ENCODE measurements around the gene WFS1.

WFS1 gene

DNA sequence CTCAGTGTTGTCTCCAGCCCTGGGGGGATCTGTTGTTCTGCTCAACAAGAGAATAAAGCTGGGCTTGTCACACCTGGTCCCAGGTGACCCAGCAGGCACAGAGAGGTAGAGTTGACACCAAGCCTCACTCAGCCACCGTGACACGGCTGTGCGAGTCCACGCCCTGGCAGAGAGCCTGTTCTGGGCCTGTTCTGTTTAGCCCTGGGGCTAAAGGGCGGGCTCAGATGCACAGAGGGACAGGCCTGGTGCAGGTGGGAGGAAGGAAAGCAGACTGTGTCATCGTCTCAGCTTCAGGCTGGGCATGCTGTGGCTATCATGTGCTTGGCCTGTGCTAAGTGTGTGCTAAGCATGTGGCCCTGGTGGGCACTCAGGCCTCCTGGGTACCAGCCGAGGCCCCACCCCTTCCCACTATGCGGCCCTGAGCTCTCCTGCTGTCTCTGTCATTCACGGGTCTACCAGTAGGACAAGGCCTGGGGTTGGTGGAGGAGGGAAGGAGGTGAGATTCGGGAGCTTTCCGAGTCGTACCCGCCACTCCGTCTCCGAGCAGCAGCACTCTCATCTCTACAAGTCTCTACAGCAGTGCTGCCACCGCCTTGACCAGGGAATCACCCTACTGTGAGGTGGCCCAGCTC, 10.8 kb downstream of the WFS1 start:
- no peak for DNase-seq

DNA sequence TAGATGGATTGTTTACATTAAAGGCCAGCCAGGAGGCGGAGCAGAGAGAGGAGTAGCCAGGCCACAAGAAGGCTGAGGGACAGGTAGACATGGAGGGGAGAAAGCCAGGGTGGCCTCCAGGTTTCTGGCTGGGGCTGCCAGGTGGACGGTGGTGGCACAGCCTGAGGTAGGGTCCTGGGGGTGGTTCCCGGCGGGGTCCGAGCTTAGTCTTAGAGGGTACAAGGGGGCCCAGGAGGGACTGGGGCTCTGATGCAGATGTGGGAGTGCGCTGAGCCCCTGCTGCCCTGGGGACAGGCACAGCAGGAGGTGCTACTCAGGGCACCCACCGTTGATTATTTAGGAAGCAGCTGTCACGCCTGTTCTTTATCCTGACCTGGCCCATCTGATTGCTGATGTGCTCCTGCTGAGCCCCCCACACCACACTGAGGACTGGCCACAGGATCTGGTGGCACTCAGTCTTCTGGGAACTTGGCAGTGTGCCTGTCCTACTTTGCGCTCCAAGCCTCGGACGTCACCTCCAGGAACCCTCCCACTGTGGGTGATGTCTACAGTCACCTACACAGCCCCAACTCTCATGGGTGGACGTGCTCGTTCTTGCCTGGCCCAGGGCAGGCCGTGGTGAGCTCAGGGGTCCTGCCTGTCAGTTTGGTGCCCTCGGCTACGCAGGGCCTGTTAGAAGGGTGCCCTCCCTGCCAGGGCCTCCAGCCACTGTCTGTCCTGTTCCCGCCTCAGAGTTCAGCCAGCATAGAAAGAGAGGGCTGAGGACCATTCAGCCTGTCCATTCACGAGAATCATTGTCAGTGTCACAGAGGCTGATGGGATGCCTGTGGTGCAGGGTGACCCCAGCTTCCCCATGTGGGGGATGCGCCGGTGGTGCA, 12.0 kb downstream of the WFS1 start:
- no peak for DNase-seq

DNA sequence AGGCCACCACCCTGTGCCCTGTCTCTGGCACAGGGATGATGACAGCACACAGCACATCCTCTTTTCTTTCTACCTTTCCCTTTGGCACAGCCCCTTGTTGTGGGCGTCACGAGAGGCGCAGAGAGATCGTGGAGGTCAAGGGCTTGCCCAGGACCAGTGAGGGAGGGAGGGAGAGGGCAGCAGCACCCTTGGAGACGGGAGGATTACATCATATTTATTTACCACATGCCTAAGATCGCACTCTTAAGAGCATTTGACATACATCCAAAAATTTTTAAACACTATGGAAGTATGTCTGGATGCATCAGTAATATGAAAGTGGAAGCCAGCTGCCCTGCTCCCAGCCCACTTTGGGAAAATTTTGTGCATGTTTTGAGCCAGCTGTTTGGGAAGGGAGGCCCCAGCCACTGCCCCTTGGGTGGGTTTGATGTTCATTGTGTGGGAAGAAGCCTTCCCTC, 12.7 kb downstream of the WFS1 start:
- no peak for DNase-seq

DNA sequence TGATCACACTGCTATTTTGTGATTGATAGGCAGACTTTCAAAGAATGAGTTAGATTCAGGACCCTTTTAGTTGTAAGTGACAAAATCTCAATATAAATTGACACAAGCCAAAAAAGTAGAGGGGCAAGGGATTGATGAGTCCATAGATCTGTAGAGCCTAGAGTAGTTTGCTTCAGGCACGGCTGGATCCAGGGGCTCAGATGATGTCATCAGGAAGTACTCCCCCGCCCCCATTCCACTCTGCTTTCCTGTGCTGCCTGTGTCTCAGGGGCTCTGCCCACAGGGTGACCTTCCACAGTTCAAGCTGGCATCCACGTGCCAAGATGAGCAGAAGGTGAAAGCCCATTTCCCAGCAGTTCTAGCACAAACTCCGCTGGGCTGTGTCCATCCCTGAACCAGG, 13.6 kb downstream of the WFS1 start:
- DNase-seq, result no peak

DNA sequence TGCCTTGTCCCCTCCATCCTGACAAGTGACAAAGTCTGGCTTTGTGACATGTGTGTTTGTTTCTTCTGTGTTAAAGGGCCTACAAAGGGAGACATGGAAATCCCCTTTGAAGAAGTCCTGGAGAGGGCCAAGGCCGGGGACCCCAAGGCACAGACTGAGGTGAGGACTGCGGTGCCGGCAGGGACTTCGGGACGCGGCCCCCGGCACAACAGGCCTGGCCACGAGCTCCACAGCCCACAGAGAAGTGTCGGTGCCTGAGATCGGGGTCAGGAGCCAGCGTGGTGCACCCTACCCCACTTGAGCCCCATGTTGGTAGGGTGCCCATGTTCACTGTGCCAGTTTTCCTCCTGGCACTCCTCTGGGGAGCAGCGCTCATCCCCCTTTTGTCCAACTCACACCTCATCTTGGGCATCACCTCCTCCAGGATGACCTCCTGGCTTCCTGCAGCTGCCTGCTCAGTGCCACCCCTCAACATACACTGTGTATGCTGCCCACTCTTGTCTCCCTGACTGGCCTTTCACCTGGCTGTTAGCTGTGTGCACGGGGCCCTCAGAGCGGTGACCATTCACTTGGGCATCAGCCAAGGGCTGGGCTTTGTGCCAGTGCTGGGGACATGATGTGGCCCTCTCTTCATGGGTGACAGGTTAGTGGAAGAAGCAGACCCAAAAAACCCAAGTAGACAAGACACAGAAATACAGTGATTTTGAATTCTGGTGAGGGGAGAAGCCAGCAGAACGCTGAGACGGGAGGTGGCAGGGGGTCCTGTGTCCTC, 17.6 kb downstream of the WFS1 start:
- no peak for DNase-seq

DNA sequence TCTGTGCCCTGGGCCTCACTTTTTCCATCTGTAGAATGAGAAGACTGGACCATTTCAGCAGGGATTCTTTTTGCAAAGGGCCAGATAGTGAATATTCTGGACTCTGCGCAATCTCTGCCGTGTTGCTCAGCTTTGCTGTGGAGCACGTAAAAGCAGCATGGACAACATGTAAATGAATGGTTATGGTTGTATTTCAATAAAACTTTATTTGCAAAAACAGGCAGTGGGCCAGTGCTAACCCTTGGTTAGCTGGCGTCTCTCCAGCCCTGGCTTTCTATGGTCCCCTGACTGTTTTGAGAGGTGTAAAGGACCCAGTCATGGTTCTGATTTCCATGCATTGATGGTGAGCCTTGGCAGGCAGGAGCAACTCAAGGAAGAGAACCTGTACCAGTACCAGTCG, 18.7 kb downstream of the WFS1 start:
- no peak for DNase-seq

DNA sequence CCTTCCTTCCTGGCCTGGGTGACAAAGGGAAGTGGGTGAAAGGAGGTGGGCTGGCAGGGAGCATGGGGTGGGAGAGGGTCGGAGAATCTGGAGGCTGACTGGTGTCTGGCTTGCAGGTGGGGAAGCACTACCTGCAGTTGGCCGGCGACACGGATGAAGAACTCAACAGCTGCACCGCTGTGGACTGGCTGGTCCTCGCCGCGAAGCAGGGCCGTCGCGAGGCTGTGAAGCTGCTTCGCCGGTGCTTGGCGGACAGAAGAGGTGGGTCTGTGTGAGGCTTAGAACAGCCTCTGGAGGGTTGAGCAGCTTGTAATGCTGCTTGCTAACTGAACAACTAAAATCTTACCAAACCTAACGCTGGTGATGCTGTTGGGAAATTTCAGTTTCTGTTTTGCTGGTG, 19.2 kb downstream of the WFS1 start:
- DNase-seq, result no peak

DNA sequence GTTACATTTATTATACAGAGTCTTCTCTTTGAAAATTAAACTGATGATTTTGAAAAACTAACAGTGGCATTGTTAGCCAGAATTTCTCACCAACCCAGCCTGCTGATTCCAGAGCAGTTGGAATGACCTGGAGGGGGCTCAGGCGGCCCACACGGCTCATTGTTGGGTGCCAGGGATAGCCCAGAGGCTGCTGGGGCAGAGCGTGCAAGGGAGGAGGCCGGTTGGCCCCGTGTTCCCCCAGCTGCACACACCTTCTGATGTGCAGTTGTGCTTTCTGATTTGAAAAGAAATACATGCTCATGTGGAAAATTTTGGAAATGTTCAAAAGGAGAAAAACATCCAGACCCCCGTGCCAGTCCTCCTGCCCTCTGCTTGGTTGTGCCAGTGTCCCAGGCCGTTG, 20.6 kb downstream of the WFS1 start:
- DNase-seq, result no peak

DNA sequence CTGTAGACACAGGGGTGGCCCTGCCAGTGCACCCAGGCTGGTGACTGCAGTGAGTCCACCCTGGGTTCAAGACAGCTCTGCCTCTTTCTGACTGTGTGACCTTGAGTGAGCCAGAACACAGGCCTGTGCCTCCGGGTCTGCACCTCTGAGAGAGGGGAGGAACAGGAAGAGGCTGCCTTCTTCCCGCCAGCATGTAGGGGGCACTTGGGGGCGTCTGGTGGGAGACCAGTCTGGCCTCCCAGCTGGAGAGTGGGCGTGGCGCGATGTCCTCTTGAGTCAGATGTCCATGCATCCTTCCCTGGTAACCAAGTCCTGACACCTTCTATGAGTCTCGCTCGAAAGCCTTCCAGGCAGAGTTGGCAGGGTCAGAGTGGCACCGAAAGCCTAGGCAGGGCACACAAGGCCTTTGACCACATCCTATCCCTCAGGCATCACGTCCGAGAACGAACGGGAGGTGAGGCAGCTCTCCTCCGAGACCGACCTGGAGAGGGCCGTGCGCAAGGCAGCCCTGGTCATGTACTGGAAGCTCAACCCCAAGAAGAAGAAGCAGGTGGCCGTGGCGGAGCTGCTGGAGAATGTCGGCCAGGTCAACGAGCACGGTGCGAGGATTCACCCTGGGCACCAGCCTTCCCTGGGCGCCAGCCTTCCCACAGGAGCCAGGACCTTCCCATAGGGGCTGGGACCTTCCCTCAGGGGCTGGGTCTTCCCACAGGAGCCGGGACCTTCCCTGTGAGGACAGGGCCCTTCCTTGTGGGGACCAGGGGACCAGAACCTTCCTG, 21.3 kb downstream of the WFS1 start:
- DNase-seq, result no peak

DNA sequence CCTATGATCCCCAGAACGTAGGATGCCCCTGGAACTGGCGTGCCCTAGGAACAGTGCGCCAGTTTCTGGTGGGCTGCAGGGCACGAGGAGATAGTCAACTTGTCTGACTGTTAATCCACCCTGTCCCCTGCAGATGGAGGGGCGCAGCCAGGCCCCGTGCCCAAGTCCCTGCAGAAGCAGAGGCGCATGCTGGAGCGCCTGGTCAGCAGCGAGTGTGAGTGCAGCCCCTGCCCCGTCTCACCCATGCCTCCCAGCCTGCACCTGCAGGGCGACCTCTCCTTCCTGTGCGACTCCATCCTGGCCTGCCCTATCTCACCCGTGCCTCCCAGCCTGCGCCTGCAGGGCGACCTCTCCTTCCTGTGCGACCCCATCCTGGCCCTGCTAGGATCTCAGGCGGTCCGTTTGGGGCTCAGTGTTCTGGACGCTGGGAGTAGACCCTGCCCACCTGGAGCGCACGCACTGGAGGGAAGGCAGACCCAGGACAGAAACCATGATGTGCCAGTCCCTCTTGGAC, 22.2 kb downstream of the WFS1 start:
- no peak for DNase-seq

DNA sequence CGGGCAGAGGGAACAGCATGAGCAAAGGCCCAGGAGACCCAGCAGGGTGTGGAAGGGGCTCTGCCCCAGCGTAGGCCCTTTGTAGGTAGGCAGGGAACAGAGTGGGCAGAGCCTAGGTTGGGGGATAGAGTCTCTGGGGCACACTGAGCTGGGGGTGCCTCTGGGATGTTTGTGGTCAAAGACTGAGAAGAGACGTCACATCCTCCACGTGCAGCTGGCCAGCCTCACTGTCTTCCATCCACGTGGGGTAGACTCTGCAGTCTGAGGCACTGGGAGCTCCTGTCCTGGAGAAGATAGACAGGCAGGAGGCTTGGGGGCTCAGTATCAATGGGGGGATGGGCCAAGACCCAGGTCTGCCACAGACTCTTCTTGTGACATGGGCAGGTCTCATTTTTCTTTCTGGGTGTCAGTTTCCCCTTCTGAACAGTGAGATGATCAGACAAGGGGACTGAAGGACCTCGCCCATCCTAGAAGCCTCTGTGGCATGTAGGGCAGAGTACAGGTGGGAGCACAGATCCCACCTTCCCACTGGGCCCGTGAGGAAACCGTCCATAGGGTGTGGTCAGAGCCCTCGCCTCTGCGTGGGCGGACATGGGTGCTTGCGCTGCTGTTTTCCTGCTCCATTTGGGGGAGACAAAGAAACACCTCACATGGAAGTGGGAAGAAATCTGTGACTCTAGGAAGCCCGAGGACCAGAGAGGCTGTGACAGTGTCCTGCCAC, 22.9 kb downstream of the WFS1 start:
- DNase-seq, result no peak

DNA sequence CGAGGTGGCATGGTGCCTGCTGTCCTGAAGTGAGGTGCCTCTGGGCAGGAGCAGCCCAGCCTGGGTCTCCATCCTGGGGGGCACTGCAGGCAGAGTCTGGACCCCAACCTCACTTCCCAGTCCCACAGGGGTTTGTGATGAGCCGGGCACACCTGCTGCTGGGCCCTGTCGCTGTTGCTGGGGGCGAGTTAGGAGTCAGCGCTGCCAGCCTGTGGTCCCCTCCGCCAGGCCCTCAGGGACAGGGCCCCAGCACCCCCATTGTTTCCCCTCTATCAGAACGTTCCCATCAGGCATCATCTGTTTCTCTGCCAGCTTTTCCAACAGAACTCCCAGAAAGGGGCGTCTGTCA, 23.4 kb downstream of the WFS1 start:
- DNase-seq, result no peak

DNA sequence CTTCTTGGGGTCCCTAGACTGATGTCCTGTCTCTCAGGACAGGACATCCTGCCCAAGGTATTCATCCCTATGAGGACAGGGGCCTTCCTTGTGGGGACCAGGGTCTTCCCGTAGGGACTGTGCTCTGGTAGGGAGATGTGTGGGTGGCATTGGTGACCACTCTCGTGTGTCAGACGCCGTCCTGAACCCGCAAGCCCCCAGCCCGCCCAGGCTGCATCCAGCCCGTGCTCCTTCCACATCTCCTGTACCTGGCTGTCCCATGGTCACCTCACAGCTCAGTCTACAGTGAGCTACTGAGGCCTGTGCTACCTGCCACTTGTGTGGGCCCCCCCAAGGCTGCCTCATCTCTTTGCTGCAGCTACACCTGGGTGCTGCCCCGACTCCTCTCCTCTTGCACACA, 24.0 kb downstream of the WFS1 start:
- no peak for DNase-seq

DNA sequence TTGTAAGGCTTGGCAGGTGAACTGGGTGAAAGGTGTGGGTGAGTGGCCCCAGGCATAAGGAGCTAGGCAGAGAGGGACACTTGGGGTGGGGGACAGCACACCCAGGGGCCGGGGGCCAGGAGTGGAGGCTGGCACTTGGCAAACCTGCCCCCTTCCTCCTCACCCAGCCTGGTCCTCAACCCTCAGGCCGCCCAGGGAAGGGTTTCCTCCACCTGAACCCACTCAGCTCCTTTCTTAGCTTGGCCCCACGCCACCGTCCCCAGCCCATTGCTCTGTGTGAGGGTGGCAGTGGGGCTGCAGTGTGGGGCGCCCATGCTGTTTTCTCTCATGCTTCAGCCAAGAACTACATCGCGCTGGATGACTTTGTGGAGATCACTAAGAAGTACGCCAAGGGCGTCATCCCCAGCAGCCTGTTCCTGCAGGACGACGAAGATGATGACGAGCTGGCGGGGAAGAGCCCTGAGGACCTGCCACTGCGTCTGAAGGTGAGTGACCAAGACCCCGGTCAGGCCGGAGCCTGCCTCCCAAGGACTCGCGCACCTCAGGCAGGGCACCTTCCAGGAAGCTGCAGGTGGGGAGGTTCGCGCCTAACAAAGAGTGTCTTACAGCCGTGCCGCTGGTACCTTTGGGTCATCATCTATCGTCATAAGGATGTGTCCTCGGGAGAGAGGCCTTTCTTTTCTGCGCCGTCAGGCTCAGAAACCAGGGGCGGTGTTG, 25.2 kb downstream of the WFS1 start:
- DNase-seq, result no peak

DNA sequence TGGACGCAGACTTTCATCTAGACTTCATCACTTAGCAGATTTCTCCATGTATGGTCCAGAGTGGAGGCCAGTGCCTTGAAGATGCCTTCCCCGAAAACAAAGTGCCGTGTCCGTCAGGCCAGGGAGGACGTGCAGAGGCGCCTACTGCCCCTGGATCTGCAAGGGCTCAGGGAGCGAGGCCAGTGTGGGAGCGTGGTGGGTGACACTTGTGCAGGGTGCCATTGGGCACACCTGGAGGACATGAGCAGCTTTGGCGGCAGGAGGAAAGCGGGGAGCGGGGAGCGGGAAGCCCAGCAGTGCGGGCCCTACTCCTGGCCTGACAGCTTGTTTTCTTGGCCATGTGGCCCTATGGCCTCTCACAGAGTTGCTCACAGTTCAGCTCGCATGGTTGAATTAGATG, 25.8 kb downstream of the WFS1 start:
- DNase-seq, result no peak

DNA sequence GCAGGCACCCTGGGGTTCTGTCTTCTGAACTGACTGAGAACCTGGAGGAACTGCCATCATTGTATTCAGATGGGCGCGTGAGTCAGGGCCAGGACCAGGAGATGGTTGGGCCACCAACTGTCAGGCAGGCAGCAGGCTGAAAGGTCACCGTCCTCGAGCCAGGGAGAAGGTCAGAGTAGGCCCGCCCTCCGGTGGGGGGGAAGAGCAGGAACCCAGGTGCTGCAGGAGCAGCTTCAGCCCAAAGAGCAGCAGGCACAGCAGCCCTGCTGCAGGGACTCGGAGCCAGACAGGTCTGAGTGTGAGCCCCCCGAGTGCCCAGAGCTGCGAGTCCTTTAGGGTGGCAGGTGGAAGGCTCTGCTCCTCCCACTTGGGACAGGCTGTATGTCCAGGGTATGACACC, 26.4 kb downstream of the WFS1 start:
- no peak for DNase-seq

DNA sequence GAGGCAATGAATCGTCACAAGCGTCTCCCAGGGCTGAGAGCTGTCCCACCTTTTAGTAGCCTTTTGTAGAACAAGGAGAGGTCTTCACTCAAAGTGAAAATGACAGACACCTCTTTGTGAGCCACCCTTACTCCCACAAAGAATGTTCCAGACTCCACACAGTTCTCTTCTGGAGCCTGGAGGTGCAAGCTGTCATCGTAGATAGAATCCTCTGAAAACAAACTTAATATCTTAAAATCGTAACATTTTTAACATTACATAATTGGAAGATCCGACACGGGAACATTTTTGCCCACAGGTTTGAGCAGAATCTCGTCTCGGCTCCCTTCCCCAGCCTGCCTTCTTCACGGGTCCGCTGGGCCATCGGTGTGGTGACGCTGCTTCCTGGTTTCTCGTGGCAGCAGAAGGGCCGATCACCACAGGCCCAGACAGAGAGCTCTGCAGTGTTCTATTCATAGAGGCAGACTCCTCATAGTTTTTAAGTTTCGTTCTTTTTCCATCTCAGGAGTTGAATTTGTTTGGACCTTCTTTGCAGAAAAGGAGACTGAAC, 27.7 kb downstream of the WFS1 start:
- DNase-seq, result no peak

DNA sequence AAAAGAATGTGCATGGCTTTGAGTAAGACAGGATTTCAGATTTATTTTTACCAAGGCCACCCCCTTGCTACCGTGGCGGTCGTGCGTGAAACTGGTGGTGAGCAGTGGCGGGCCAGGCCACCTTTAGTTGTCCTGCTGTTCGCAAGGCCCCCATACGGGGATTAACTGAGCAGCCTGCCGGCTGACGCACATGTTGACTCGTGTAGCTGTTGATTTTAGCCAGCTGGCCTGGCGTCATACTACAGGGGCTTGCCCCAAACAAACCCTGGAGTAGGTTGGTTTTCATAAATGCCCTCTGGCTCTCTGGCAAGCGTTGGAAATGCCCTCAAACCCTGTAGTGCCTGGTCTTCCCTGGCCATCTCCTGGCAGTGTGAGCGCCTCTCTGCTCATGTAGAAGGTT, 28.4 kb downstream of the WFS1 start:
- DNase-seq, result no peak

DNA sequence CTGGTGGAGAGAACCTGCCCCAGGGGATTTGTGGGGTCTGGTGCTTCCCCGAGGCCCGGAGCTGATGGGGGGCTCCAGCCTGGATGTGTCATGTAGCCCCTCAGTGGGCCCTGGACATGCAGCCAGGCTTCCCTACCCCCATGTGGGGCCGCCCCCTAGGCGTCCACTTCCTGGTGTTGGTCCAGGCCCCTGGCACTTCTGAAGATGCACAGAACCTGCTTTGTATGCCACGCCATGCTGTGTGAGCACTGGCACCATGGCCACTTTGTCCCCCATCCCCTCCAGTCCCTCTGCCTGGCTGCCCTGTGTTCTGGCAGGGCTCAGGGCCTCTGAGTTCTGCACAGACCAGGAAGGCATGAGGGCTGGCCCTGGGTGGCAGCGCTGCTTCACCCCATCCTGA, 29.2 kb downstream of the WFS1 start:
- no peak for DNase-seq

DNA sequence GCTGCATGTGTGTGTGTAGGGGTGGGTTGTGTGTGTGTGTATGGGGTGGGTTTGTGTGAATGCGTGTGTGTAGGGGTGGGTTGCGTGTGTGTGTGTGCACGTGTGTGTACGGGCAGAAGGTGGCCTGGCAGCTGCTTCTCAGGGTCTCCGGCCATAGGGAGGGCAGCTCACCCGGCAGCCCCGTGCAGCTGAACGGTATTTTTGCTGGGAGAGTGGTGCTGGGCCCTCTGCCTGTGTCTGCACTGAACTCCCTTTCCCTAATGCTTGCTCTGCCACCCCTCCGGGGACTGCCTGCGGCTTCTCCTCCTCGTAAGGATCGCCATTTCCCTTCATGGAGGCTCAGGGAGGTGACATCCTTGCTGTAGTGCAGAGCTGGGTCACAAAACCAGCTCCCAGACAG, 30.2 kb downstream of the WFS1 start:
- no peak for DNase-seq

DNA sequence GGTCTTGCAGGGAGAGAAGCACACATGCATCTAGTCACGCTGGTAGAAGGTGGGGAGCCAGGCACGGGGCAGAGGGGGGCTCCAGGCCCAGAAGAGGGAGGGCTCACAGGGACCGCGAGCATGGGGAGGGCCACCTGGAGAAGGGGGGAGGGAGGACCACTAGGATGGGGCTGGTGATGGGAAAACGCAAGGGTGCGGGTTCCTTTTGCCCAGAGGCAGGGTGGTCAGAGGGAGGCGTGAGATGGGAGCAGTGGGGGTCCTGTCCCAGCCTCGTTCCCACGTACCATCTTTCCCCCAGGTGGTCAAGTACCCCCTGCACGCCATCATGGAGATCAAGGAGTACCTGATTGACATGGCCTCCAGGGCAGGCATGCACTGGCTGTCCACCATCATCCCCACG, 30.7 kb downstream of the WFS1 start:
- no peak for DNase-seq
